NCI-H2029 treated with DMSO at 0.1 percent for 48 hours (cell line): ENCODE results near the gene TXNDC5.

Experiments
- DNase-seq: peaks from one replicate; lab custom pipeline; 2025; lab: John Stamatoyannopoulos, UW

TXNDC5 gene

GRCh38 chr6:7859591-7859990 lies 51.0 kb downstream of the TXNDC5 start:
- no peak for DNase-seq

GRCh38 chr6:7851780-7852179 lies 58.8 kb downstream of the TXNDC5 start:
- DNase-seq = no peak

GRCh38 chr6:7848229-7848628 lies 62.4 kb downstream of the TXNDC5 start:
- no peak for DNase-seq

- no peak for DNase-seq
Observed at GRCh38 chr6:7846966-7847818, 63.4 kb downstream of the TXNDC5 start.

- DNase-seq = no peak
Observed at GRCh38 chr6:7841781-7842468, 68.7 kb downstream of the TXNDC5 start.

- no peak for DNase-seq
Observed at GRCh38 chr6:7836371-7837026, 74.1 kb downstream of the TXNDC5 start.

- DNase-seq = no peak
Observed at GRCh38 chr6:7833751-7834070, 76.9 kb downstream of the TXNDC5 start.

GRCh38 chr6:7832904-7833750 lies 77.5 kb downstream of the TXNDC5 start:
- DNase-seq = no peak
